ENCODE measurements around the gene RNF146.
A peak's percentile ranks its signal among the peaks of the same experiment; 100 is the strongest.

Gene RNF146

GRCh38 chr6:127289934-127290333, 23.3 kb downstream of the RNF146 start:
- DNase-seq (ENCODE audit: extremely low read depth, insufficient read length): no peak
- Histone ChIP-seq H3K4me3 (replicated peaks; ENCODE audit: low read depth, low read length) (no peak overlapping the region), H3K36me3 (ENCODE audit: control insufficient read depth, insufficient read depth, low read length) (peaks cover 3% of the 10 kb centered on the region), H3K27me3 (replicated peaks; ENCODE audit: control insufficient read depth, insufficient read depth, low read length) (no peaks in the 10 kb centered on the region)
- TF ChIP-seq CTCF (IDR thresholded peaks at IDR 0.05; ENCODE audit: insufficient read depth, low read length, poor library complexity, severe bottlenecking): no peak

- Histone ChIP-seq H3K36me3 (ENCODE audit: control insufficient read depth, insufficient read depth, low read length) (peaks cover 2% of the 10 kb centered on the region; the same call in 1 of the 2 replicates), H3K27me3 (replicated peaks; ENCODE audit: control insufficient read depth, insufficient read depth, low read length) (no peaks in the 10 kb centered on the region), H3K4me3 (replicated peaks; ENCODE audit: low read depth, low read length) (no peak overlapping the region)
- no peak for DNase-seq (ENCODE audit: extremely low read depth, insufficient read length)
- no peak for TF ChIP-seq CTCF (IDR thresholded peaks at IDR 0.05; ENCODE audit: insufficient read depth, low read length, poor library complexity, severe bottlenecking)
These were observed 24.0 kb downstream of the RNF146 start for GRCh38 chr6:127290391-127291265.

DNA sequence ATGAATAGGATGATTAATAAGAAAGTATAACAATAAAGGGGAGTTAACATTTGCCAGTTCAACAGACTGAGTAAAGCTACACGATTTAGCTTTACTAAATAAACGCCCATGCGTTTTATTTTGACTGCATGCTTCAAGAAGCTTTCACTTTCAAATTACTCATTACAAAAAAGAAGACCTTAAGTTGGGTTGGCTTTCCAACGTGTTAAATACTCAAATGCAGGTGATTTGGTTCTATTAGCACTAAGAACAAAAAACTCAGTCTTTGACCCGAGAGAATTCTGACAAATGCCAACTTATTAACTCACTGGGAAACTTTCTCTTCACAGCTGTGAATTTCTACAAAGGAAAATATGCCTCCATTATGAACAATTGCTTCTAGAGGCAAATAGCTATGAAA, 24.8 kb downstream of the RNF146 start:
- Histone ChIP-seq H3K36me3 (ENCODE audit: control insufficient read depth, insufficient read depth, low read length) (peaks cover 2% of the 10 kb centered on the region; the same call in 1 of the 2 replicates), H3K4me3 (replicated peaks; ENCODE audit: low read depth, low read length) (0 out of 2 replicates have a peak overlapping the region, but pooled peaks have one; percentile 26), H3K27me3 (replicated peaks; ENCODE audit: control insufficient read depth, insufficient read depth, low read length) (no peaks in the 10 kb centered on the region)
- DNase-seq (ENCODE audit: extremely low read depth, insufficient read length): peak; percentile 49
- no peak for TF ChIP-seq CTCF (IDR thresholded peaks at IDR 0.05; ENCODE audit: insufficient read depth, low read length, poor library complexity, severe bottlenecking)

DNA sequence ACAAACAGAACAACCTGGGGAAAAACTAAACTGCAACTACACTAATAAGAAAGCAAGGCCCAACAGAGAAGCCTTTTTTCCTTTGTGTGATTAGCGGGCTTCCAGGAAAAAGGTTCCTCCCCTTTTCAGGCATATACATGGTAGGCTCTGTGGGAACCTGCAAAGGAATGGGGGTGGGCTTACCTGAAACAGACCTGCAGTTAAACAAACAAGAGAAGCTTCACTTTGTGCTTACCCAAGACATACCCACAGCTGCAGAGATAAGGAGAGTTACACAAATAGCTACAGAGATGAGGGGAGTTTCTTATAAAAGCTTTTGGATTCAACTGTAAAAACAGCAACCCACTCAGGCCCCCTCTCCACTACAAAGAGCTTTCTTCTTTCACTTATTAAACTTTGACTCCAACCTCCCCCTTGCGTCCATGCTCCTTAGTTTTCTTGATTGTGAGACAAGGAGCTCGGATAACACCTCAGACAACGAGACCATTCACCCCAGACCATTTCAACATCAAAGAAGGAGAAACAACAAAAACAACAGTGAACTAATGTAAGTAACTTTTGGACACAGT, 30.9 kb downstream of the RNF146 start:
- DNase-seq (ENCODE audit: extremely low read depth, insufficient read length): no peak
- Histone ChIP-seq H3K4me3 (replicated peaks; ENCODE audit: low read depth, low read length) (no peak overlapping the region), H3K36me3 (ENCODE audit: control insufficient read depth, insufficient read depth, low read length) (no peaks in the 10 kb centered on the region), H3K27me3 (replicated peaks; ENCODE audit: control insufficient read depth, insufficient read depth, low read length) (no peaks in the 10 kb centered on the region)
- TF ChIP-seq CTCF (IDR thresholded peaks at IDR 0.05; ENCODE audit: insufficient read depth, low read length, poor library complexity, severe bottlenecking): no peak

- no peak for TF ChIP-seq CTCF (IDR thresholded peaks at IDR 0.05; ENCODE audit: insufficient read depth, low read length, poor library complexity, severe bottlenecking)
- no peaks in the 10 kb centered on the region for H3K36me3 ChIP-seq (ENCODE audit: control insufficient read depth, insufficient read depth, low read length)
- no peaks in the 10 kb centered on the region for H3K27me3 ChIP-seq (replicated peaks; ENCODE audit: control insufficient read depth, insufficient read depth, low read length)
- DNase-seq (ENCODE audit: extremely low read depth, insufficient read length): no peak
- H3K4me3 ChIP-seq (replicated peaks; ENCODE audit: low read depth, low read length): no peak overlapping the region
These were observed 31.8 kb downstream of the RNF146 start for GRCh38 chr6:127298475-127298874.

Measured in GM06990 (cell line).